ENCODE measurements around the gene CXXC5.

DNA sequence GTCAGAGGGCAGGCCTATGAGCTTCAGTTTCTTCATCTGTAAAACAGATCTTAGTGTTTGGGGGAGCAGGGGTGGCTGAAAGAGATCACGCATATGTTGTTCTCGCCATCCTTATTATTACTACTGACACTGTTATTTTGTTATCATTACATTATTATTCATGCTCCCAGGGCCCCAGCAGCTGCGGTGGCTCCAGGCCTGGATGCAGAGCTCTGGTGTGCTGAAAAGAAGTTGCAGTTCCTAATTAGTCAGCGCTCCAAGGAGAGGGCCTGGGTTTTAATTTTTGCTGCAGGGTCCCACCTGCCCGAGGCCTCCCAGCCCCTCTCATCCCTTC, 19.5 kb downstream of the CXXC5 start:
- no peak for TF ChIP-seq EZH2 (IDR thresholded peaks at IDR 0.05; ENCODE audit: borderline replicate concordance, low read length)
- TF ChIP-seq, protein P1, sequence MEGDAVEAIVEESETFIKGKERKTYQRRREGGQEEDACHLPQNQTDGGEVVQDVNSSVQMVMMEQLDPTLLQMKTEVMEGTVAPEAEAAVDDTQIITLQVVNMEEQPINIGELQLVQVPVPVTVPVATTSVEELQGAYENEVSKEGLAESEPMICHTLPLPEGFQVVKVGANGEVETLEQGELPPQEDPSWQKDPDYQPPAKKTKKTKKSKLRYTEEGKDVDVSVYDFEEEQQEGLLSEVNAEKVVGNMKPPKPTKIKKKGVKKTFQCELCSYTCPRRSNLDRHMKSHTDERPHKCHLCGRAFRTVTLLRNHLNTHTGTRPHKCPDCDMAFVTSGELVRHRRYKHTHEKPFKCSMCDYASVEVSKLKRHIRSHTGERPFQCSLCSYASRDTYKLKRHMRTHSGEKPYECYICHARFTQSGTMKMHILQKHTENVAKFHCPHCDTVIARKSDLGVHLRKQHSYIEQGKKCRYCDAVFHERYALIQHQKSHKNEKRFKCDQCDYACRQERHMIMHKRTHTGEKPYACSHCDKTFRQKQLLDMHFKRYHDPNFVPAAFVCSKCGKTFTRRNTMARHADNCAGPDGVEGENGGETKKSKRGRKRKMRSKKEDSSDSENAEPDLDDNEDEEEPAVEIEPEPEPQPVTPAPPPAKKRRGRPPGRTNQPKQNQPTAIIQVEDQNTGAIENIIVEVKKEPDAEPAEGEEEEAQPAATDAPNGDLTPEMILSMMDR (conservative IDR thresholded peaks at IDR 0.05 in 1 of 2, IDR thresholded peaks at IDR 0.05 in 1 of 2; ENCODE audit: extremely low read depth in 1 of 2, insufficient read depth in 1 of 2, low read depth in 1 of 2, low read length in 2 of 2): no peak
